Measurements from ENCODE around the gene EMC8. TPM values are rescaled to one million over a fixed set of nuclear protein-coding genes. Genes with fewer than 3 reads are reported as not detected.

Gene EMC8
- total RNA-seq, 1 experiment from 2014 or later = 62.7 TPM

- no peaks in the 10 kb centered on the region for H3K27me3 ChIP-seq (replicated peaks; ENCODE audit: insufficient read depth, low read depth, low read length, poor library complexity)
- ChIA-PET CTCF (no interaction called here), POLR2A (ENCODE audit: low non-redundant PET) (no interaction called here)
- TF ChIP-seq CTCF (conservative IDR thresholded peaks at IDR 0.05; ENCODE audit: low read depth, low read length) (no peak), EZH2 (IDR thresholded peaks at IDR 0.05; ENCODE audit: borderline replicate concordance, low read depth, low read length, poor library complexity, severe bottlenecking) (no peak)
- no peak for DNase-seq (ENCODE audit: low spot score)
- no peak overlapping the region for H3K27ac ChIP-seq (ENCODE audit: low read depth, low read length, poor library complexity, severe bottlenecking)
- no peak overlapping the region for H3K4me3 ChIP-seq (ENCODE audit: low read depth, low read length, poor library complexity, severe bottlenecking)
- H3K36me3 ChIP-seq (ENCODE audit: insufficient read depth, low read length, poor library complexity, severe bottlenecking) = no peaks in the 10 kb centered on the region
- peaks cover 9% of the 10 kb centered on the region for H3K4me1 ChIP-seq (ENCODE audit: insufficient read depth, low read length, poor library complexity, severe bottlenecking)
- BruUV-seq (replicated peaks) = no TSS peak
- H3K9me3 ChIP-seq (ENCODE audit: low read depth, low read length, poor library complexity, severe bottlenecking) = no peaks in the 10 kb centered on the region
- intact Hi-C loops (cut with micrococcal nuclease; ENCODE audit: unreplicated experiment) = no loop called here
Measured at GRCh38 chr16:85763616-85764015, 35.7 kb downstream of the EMC8 start.

GRCh38 chr16:85762970-85763369 lies 36.4 kb downstream of the EMC8 start:
- no peak for DNase-seq (ENCODE audit: low spot score)
- ChIA-PET POLR2A (ENCODE audit: low non-redundant PET) (no interaction called here), CTCF (no interaction called here)
- peaks cover 9% of the 10 kb centered on the region for H3K4me1 ChIP-seq (ENCODE audit: insufficient read depth, low read length, poor library complexity, severe bottlenecking)
- no TSS peak for BruUV-seq (replicated peaks)
- H3K9me3 ChIP-seq (ENCODE audit: low read depth, low read length, poor library complexity, severe bottlenecking) = no peaks in the 10 kb centered on the region
- H3K36me3 ChIP-seq (ENCODE audit: insufficient read depth, low read length, poor library complexity, severe bottlenecking) = no peaks in the 10 kb centered on the region
- TF ChIP-seq CTCF (conservative IDR thresholded peaks at IDR 0.05; ENCODE audit: low read depth, low read length) = no peak
- no peak for TF ChIP-seq EZH2 (IDR thresholded peaks at IDR 0.05; ENCODE audit: borderline replicate concordance, low read depth, low read length, poor library complexity, severe bottlenecking)
- H3K27ac ChIP-seq (ENCODE audit: low read depth, low read length, poor library complexity, severe bottlenecking) = no peak overlapping the region
- H3K4me3 ChIP-seq (ENCODE audit: low read depth, low read length, poor library complexity, severe bottlenecking) = no peak overlapping the region
- H3K27me3 ChIP-seq (replicated peaks; ENCODE audit: insufficient read depth, low read depth, low read length, poor library complexity) = no peaks in the 10 kb centered on the region
- intact Hi-C loops (cut with micrococcal nuclease; ENCODE audit: unreplicated experiment) = no loop called here

- ChIA-PET POLR2A (ENCODE audit: low non-redundant PET) (no interaction called here), CTCF (no interaction called here)
- no peak for TF ChIP-seq EZH2 (IDR thresholded peaks at IDR 0.05; ENCODE audit: borderline replicate concordance, low read depth, low read length, poor library complexity, severe bottlenecking)
- TF ChIP-seq CTCF (conservative IDR thresholded peaks at IDR 0.05; ENCODE audit: low read depth, low read length) = no peak
- no peak overlapping the region for H3K4me3 ChIP-seq (ENCODE audit: low read depth, low read length, poor library complexity, severe bottlenecking)
- BruUV-seq (replicated peaks) = no TSS peak
- H3K27ac ChIP-seq (ENCODE audit: low read depth, low read length, poor library complexity, severe bottlenecking) = no peak overlapping the region
- H3K4me1 ChIP-seq (ENCODE audit: insufficient read depth, low read length, poor library complexity, severe bottlenecking) = peaks cover 9% of the 10 kb centered on the region
- no peaks in the 10 kb centered on the region for H3K9me3 ChIP-seq (ENCODE audit: low read depth, low read length, poor library complexity, severe bottlenecking)
- H3K36me3 ChIP-seq (ENCODE audit: insufficient read depth, low read length, poor library complexity, severe bottlenecking) = no peaks in the 10 kb centered on the region
- intact Hi-C loops (cut with micrococcal nuclease; ENCODE audit: unreplicated experiment) = no loop called here
- peak; percentile 43 for DNase-seq (ENCODE audit: low spot score)
- no peaks in the 10 kb centered on the region for H3K27me3 ChIP-seq (replicated peaks; ENCODE audit: insufficient read depth, low read depth, low read length, poor library complexity)
Measured at GRCh38 chr16:85761861-85762260, 37.5 kb downstream of the EMC8 start.
